Measurements from ENCODE around the gene CLASP1.

GRCh38 chr2:121297217-121297830, 351.9 kb downstream of the CLASP1 start:
- TF ChIP-seq, protein P1, sequence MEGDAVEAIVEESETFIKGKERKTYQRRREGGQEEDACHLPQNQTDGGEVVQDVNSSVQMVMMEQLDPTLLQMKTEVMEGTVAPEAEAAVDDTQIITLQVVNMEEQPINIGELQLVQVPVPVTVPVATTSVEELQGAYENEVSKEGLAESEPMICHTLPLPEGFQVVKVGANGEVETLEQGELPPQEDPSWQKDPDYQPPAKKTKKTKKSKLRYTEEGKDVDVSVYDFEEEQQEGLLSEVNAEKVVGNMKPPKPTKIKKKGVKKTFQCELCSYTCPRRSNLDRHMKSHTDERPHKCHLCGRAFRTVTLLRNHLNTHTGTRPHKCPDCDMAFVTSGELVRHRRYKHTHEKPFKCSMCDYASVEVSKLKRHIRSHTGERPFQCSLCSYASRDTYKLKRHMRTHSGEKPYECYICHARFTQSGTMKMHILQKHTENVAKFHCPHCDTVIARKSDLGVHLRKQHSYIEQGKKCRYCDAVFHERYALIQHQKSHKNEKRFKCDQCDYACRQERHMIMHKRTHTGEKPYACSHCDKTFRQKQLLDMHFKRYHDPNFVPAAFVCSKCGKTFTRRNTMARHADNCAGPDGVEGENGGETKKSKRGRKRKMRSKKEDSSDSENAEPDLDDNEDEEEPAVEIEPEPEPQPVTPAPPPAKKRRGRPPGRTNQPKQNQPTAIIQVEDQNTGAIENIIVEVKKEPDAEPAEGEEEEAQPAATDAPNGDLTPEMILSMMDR (IDR thresholded peaks at IDR 0.05; ENCODE audit: low read length) = peak; percentile 45; the same call in 1 of the 2 replicates
- no peak for TF ChIP-seq EZH2 (IDR thresholded peaks at IDR 0.05; ENCODE audit: borderline replicate concordance, low read length)

All from OCI-LY1 (cell line).